OCI-LY7 (cell line): ENCODE results near the gene ZYX. TPM values are rescaled to one million over a fixed set of nuclear protein-coding genes. Genes with fewer than 3 reads are reported as not detected.

Source experiments
- BruUV-seq: library from RNA; stranded (reverse); fragments of 400-500 nt; replicated peaks from 2 replicates; lab custom pipeline; 2021; lab: Mats Ljungman, UMichigan
- CTCF ChIA-PET: fragments of 300-600 bp; sonication (Branson Sonifier 250); formaldehyde crosslinking; loops from one replicate; lab custom pipeline; 2022; ENCODE audit warnings: antibody characterized with exemption; ENCODE audit not compliant: unreplicated experiment; lab: Charles Lee
- POLR2A ChIA-PET: fragments of 300-600 bp; sonication (Branson Sonifier 250); formaldehyde crosslinking; loops from one replicate; lab custom pipeline; 2022; ENCODE audit warnings: antibody characterized with exemption; lab: Charles Lee
- DNase-seq: peaks from one replicate; pipeline ENCODE4 v3.0.0-alpha.2; 2015; ENCODE audit warnings: low spot score
- H2AFZ ChIP-seq: fragments of 200-600 bp; sonication (generic), shearing (Covaris generic); 2 replicates; pipeline ENCODE4 v1.6.1; 2014; ENCODE audit warnings: mild to moderate bottlenecking, antibody characterized with exemption, low read length, moderate library complexity
- H3K27ac ChIP-seq: fragments of 200-600 bp; sonication (generic); 2 replicates; pipeline ENCODE4 v1.5.1; 2014; ENCODE audit warnings: mixed run types, low read depth, mild to moderate bottlenecking, moderate library complexity, low read length, inconsistent platforms; ENCODE audit not compliant: poor library complexity, severe bottlenecking
- H3K36me3 ChIP-seq: fragments of 200-600 bp; sonication (generic); 2 replicates; pipeline ENCODE4 v1.6.1; 2014; ENCODE audit warnings: mild to moderate bottlenecking, antibody characterized with exemption, low read length, moderate library complexity, mixed read lengths; ENCODE audit not compliant: insufficient read depth
- H3K4me1 ChIP-seq: fragments of 200-600 bp; sonication (generic); 2 replicates; pipeline ENCODE4 v1.5.1; 2014; ENCODE audit warnings: mild to moderate bottlenecking, low read length; ENCODE audit not compliant: insufficient read depth, poor library complexity, severe bottlenecking
- H3K4me2 ChIP-seq: fragments of 200-600 bp; sonication (generic); 2 replicates; pipeline ENCODE4 v1.6.1; 2014; ENCODE audit warnings: mild to moderate bottlenecking, low read length
- H3K4me3 ChIP-seq: fragments of 200-600 bp; sonication (generic); 2 replicates; pipeline ENCODE4 v1.5.1; 2014; ENCODE audit warnings: mild to moderate bottlenecking, low read depth, low read length; ENCODE audit not compliant: poor library complexity, severe bottlenecking
- H3K79me2 ChIP-seq: fragments of 200-600 bp; sonication (generic); 2 replicates; pipeline ENCODE4 v1.6.1; 2016; ENCODE audit warnings: low read depth, mild to moderate bottlenecking, low read length, moderate library complexity, mixed read lengths; ENCODE audit not compliant: insufficient read depth
- H3K9me2 ChIP-seq: fragments of 200-600 bp; sonication (generic); 2 replicates; pipeline ENCODE4 v1.6.1; 2016; ENCODE audit warnings: mild to moderate bottlenecking, low read length, mixed read lengths; ENCODE audit not compliant: insufficient read depth
- H3K9me3 ChIP-seq: fragments of 200-600 bp; sonication (generic); 2 replicates; pipeline ENCODE4 v1.6.1; 2014; ENCODE audit warnings: mild to moderate bottlenecking, mixed run types, low read length, mixed read lengths
- H4K20me1 ChIP-seq: fragments of 200-600 bp; sonication (generic); 2 replicates; pipeline ENCODE4 v1.6.1; 2014; ENCODE audit warnings: mild to moderate bottlenecking, antibody characterized with exemption, low read length, moderate library complexity, mixed read lengths; ENCODE audit not compliant: insufficient read depth
- EZH2phosphoT487 ChIP-seq: fragments of 200-600 bp; sonication (generic); IDR thresholded peaks from 2 replicates; pipeline ENCODE4 v1.6.1; 2018; ENCODE audit warnings: low read depth, borderline replicate concordance, mild to moderate bottlenecking, mixed run types, antibody characterized with exemption, low read length, moderate library complexity, mixed read lengths
- intact Hi-C: fragments of 100-400 bp; cut with micrococcal nuclease; formaldehyde crosslinking; loops from one replicate; pipeline ENCODE4 v1.10.0; 2022; ENCODE audit not compliant: unreplicated experiment
- total RNA-seq, 2 experiments: library from RNA; depleted of rRNA in 1 of 2; stranded (reverse); fragments of >200 nt in 1 of 2; shearing (Covaris generic) in 1 of 2; gene quantifications; 2 replicates each; pipeline ENCODE4 v1.2.3, GENCODE V29; 2014 to 2022
- TF ChIP-seq, protein P1 (sequence below): fragments of 200-600 bp; sonication (generic); conservative IDR thresholded peaks from 2 replicates; pipeline ENCODE4 v1.5.1; 2014; ENCODE audit warnings: mild to moderate bottlenecking, antibody characterized with exemption, low read length, moderate library complexity, mixed read lengths

ZYX gene
- total RNA-seq, 2 experiments from 2014 or later = 0.44 to 4.2 TPM

GRCh38 chr7:143398616-143399015 lies 17.5 kb downstream of the ZYX start:
- no peaks in the 10 kb centered on the region for H3K36me3 ChIP-seq
- CTCF ChIA-PET = no interaction called here
- intact Hi-C loops = no loop called here

GRCh38 chr7:143399151-143399550 lies 18.0 kb downstream of the ZYX start:
- Histone ChIP-seq H3K9me2 (no peaks in the 10 kb centered on the region), H3K79me2 (no peaks in the 10 kb centered on the region), H3K36me3 (no peaks in the 10 kb centered on the region), H4K20me1 (no peaks in the 10 kb centered on the region; the same call in 1 of the 2 replicates), H3K27ac (no peak overlapping the region), H3K4me2 (no peak overlapping the region), H3K4me3 (no peak overlapping the region), H3K4me1 (no peaks in the 10 kb centered on the region), H2AFZ (no peak overlapping the region), H3K9me3 (no peaks in the 10 kb centered on the region)
- no TSS peak for BruUV-seq
- no peak for DNase-seq
- TF ChIP-seq EZH2phosphoT487 = no peak
- ChIA-PET CTCF (no interaction called here), POLR2A (no interaction called here)
- intact Hi-C loops = no loop called here

More at GRCh38 chr7:143398616-143399015, 17.5 kb downstream of the ZYX start:
- no peak overlapping the region for H3K27ac ChIP-seq
- POLR2A ChIA-PET = no interaction called here
- no peaks in the 10 kb centered on the region for H3K79me2 ChIP-seq
- no peak overlapping the region for H2AFZ ChIP-seq
- no peak for DNase-seq
- H3K4me1 ChIP-seq = no peaks in the 10 kb centered on the region
- no peaks in the 10 kb centered on the region for H3K9me3 ChIP-seq
- no peak for TF ChIP-seq EZH2phosphoT487
- TF ChIP-seq, protein P1, sequence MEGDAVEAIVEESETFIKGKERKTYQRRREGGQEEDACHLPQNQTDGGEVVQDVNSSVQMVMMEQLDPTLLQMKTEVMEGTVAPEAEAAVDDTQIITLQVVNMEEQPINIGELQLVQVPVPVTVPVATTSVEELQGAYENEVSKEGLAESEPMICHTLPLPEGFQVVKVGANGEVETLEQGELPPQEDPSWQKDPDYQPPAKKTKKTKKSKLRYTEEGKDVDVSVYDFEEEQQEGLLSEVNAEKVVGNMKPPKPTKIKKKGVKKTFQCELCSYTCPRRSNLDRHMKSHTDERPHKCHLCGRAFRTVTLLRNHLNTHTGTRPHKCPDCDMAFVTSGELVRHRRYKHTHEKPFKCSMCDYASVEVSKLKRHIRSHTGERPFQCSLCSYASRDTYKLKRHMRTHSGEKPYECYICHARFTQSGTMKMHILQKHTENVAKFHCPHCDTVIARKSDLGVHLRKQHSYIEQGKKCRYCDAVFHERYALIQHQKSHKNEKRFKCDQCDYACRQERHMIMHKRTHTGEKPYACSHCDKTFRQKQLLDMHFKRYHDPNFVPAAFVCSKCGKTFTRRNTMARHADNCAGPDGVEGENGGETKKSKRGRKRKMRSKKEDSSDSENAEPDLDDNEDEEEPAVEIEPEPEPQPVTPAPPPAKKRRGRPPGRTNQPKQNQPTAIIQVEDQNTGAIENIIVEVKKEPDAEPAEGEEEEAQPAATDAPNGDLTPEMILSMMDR = no peak
- H4K20me1 ChIP-seq = no peaks in the 10 kb centered on the region; the same call in 1 of the 2 replicates
- no peaks in the 10 kb centered on the region for H3K9me2 ChIP-seq
- no peak overlapping the region for H3K4me3 ChIP-seq
- no peak overlapping the region for H3K4me2 ChIP-seq
- BruUV-seq = no TSS peak

- Histone ChIP-seq H3K4me1 (no peaks in the 10 kb centered on the region), H3K36me3 (no peaks in the 10 kb centered on the region), H3K9me2 (no peaks in the 10 kb centered on the region), H2AFZ (no peak overlapping the region), H3K4me3 (no peak overlapping the region), H3K27ac (no peak overlapping the region), H3K79me2 (no peaks in the 10 kb centered on the region), H3K9me3 (no peaks in the 10 kb centered on the region), H4K20me1 (no peaks in the 10 kb centered on the region; the same call in 1 of the 2 replicates), H3K4me2 (no peak overlapping the region)
- POLR2A ChIA-PET = no interaction called here
- TF ChIP-seq EZH2phosphoT487 = no peak
- TF ChIP-seq, protein P1 = no peak
- CTCF ChIA-PET = no interaction called here
- intact Hi-C loops = no loop called here
- BruUV-seq = no TSS peak
- DNase-seq = no peak
These were observed 18.5 kb downstream of the ZYX start for GRCh38 chr7:143399642-143400041.
